Non-pigmented ciliary epithelial cell (primary cell): Measurements from ENCODE around the gene CFAP73.

Source experiments
- DNase-seq: peaks from one replicate; pipeline ENCODE4 v3.0.0-alpha.2; 2010; ENCODE audit warnings: low read depth

Gene CFAP73

GRCh38 chr12:113142173-113142885 is 7.2 kb upstream of the CFAP73 start:
- no peak for DNase-seq

GRCh38 chr12:113142886-113143332 is 6.6 kb upstream of the CFAP73 start:
- DNase-seq = no peak

- DNase-seq = no peak
These were observed 5.6 kb upstream of the CFAP73 start for GRCh38 chr12:113143959-113144358.

- DNase-seq = no peak
These were observed 4.7 kb upstream of the CFAP73 start for GRCh38 chr12:113144806-113145205.

- no peak for DNase-seq
These were observed 3.6 kb upstream of the CFAP73 start for GRCh38 chr12:113145720-113146551.

- DNase-seq = no peak
These were observed 2.5 kb upstream of the CFAP73 start for GRCh38 chr12:113146999-113147398.

- DNase-seq = no peak
These were observed 2.1 kb downstream of the CFAP73 start for GRCh38 chr12:113151655-113152054.

GRCh38 chr12:113152196-113152834 is 2.8 kb downstream of the CFAP73 start:
- DNase-seq = no peak

GRCh38 chr12:113152835-113153814 is 3.6 kb downstream of the CFAP73 start:
- peak; percentile 30 for DNase-seq

GRCh38 chr12:113154351-113154973 is 4.9 kb downstream of the CFAP73 start:
- no peak for DNase-seq

GRCh38 chr12:113155060-113155459 is 5.5 kb downstream of the CFAP73 start:
- DNase-seq = no peak

GRCh38 chr12:113155646-113156045 is 6.1 kb downstream of the CFAP73 start:
- DNase-seq = no peak

GRCh38 chr12:113157218-113157859 is 7.8 kb downstream of the CFAP73 start:
- no peak for DNase-seq

GRCh38 chr12:113158439-113159203 is 9.1 kb downstream of the CFAP73 start:
- no peak for DNase-seq

- no peak for DNase-seq
These were observed 10.4 kb downstream of the CFAP73 start for GRCh38 chr12:113159937-113160336.

- no peak for DNase-seq
These were observed 12.0 kb downstream of the CFAP73 start for GRCh38 chr12:113161415-113162016.

GRCh38 chr12:113162102-113163029 is 12.8 kb downstream of the CFAP73 start:
- no peak for DNase-seq

- no peak for DNase-seq
These were observed 13.5 kb downstream of the CFAP73 start for GRCh38 chr12:113163030-113163360.
